Esophagus squamous epithelium (tissue), 4 donors: ENCODE data around the gene DOCK2.

Experiments used
- POLR2A ChIP-seq, 4 donors: fragments of 450-650 bp; IDR thresholded peaks; one replicate each; pipeline ENCODE4 v1.6.1; 2017; ENCODE audit warnings: antibody characterized with exemption in 4 of 4, mild to moderate bottlenecking in 4 of 4, moderate library complexity in 3 of 4
- TF ChIP-seq, protein P1 (sequence below), 6 experiments: fragments of 450-650 bp in 4 of 6; fragments of 200-600 bp in 2 of 6; sonication (generic) in 2 of 6; IDR thresholded peaks; one replicate each; pipeline ENCODE4 v1.5.1; 2016 to 2019; ENCODE audit warnings: antibody characterized with exemption in 6 of 6, mild to moderate bottlenecking in 4 of 6, moderate library complexity in 4 of 6

DNA sequence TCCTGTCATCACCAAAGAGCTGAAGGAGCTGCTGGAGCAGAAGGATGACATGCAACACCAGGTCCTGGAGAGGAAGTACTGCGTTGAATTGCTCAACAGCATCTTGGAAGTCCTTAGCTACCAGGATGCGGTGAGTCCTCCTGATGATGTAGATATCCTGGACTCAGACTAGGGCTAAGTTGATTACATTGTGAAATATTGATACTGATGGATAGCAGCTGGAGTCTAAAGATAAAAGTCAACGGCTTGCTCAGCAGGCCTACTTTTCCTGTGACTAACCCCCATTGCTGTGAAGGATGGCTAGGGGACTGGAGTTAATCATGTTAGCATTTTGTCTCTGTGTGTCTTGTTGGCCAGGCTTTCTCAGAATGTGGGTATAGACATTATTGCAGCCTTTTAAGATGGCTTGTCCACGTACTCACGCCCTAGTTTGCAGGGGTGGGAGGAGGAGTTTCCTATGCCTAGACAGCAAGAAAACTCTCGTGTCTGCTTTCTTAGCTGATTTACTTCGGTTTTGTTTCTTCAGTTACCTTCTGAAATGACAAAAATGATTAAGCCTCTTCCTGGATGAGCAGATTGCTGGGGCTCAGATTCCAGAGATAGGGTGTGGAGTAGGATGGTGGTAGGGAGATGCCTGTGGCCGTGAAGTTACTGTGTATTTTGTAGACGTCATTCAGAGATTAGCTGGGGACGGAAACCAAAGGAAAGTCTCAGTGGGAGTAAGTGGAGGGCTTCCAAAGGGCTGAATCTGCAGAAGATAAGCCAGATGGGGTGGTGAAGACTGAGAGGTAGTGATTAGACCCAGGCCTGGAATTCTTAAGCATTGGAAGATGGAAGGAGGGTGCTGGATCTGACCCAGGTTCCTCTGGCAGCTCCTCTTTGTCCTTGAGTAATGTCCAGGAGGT lies 166.3 kb downstream of the DOCK2 start:
- TF ChIP-seq, protein P1, sequence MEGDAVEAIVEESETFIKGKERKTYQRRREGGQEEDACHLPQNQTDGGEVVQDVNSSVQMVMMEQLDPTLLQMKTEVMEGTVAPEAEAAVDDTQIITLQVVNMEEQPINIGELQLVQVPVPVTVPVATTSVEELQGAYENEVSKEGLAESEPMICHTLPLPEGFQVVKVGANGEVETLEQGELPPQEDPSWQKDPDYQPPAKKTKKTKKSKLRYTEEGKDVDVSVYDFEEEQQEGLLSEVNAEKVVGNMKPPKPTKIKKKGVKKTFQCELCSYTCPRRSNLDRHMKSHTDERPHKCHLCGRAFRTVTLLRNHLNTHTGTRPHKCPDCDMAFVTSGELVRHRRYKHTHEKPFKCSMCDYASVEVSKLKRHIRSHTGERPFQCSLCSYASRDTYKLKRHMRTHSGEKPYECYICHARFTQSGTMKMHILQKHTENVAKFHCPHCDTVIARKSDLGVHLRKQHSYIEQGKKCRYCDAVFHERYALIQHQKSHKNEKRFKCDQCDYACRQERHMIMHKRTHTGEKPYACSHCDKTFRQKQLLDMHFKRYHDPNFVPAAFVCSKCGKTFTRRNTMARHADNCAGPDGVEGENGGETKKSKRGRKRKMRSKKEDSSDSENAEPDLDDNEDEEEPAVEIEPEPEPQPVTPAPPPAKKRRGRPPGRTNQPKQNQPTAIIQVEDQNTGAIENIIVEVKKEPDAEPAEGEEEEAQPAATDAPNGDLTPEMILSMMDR (IDR thresholded peaks at IDR 0.05), result no peak
- no peak for TF ChIP-seq POLR2A (IDR thresholded peaks at IDR 0.05)
